HepG2 (cell line): ENCODE results near the gene JAM2. TPM values are rescaled to one million over a fixed set of nuclear protein-coding genes. Genes with fewer than 3 reads are reported as not detected.

Experiments
- ATF6 ChIP-seq: sonication (generic); formaldehyde crosslinking; conservative IDR thresholded peaks from 2 replicates; pipeline ENCODE4 v1.4.0; 2020; ENCODE audit warnings: missing genetic modification reagents
- CAMTA2 ChIP-seq: sonication (generic); formaldehyde crosslinking; IDR thresholded peaks from 2 replicates; pipeline ENCODE4 v1.4.0; 2020; ENCODE audit warnings: mild to moderate bottlenecking, missing genetic modification reagents, borderline replicate concordance
- GPN1 ChIP-seq: sonication (generic); formaldehyde crosslinking; IDR thresholded peaks from 2 replicates; pipeline ENCODE4 v1.5.1; 2020; ENCODE audit warnings: missing genetic modification reagents, borderline replicate concordance
- HMGXB3 ChIP-seq: sonication (generic); formaldehyde crosslinking; IDR thresholded peaks from 2 replicates; pipeline ENCODE4 v1.4.0; 2020; ENCODE audit warnings: missing genetic modification reagents, borderline replicate concordance
- JDP2 ChIP-seq: sonication (generic); formaldehyde crosslinking; IDR thresholded peaks from 2 replicates; pipeline ENCODE4 v1.8.1; 2022; ENCODE audit warnings: missing genetic modification reagents, borderline replicate concordance
- JUN ChIP-seq: sonication (generic); formaldehyde crosslinking; IDR thresholded peaks from 2 replicates; pipeline ENCODE4 v1.4.0; 2020; ENCODE audit warnings: mild to moderate bottlenecking, missing genetic modification reagents
- KDM5B ChIP-seq: sonication (generic); formaldehyde crosslinking; IDR thresholded peaks from 2 replicates; pipeline ENCODE4 v1.4.0; 2020; ENCODE audit warnings: missing genetic modification reagents, mild to moderate bottlenecking, borderline replicate concordance
- POGZ ChIP-seq: sonication (generic); formaldehyde crosslinking; IDR thresholded peaks from 2 replicates; pipeline ENCODE4 v1.4.0; 2020; ENCODE audit warnings: mild to moderate bottlenecking, missing genetic modification reagents
- SP140L ChIP-seq: sonication (generic); formaldehyde crosslinking; IDR thresholded peaks from 2 replicates; pipeline ENCODE4 v1.4.0; 2020; ENCODE audit warnings: missing genetic modification reagents, borderline replicate concordance
- ZBTB2 ChIP-seq: sonication (generic); formaldehyde crosslinking; IDR thresholded peaks from 2 replicates; pipeline ENCODE4 v1.8.0; 2022; ENCODE audit warnings: low read depth, missing genetic modification reagents
- ZBTB7B ChIP-seq: sonication (generic); formaldehyde crosslinking; IDR thresholded peaks from 2 replicates; pipeline ENCODE4 v1.4.0; 2020; ENCODE audit warnings: missing genetic modification reagents
- ZFP41 ChIP-seq: sonication (generic); formaldehyde crosslinking; IDR thresholded peaks from 2 replicates; pipeline ENCODE4 v1.4.0; 2020; ENCODE audit warnings: mild to moderate bottlenecking, missing genetic modification reagents, borderline replicate concordance
- ZNF121 ChIP-seq: sonication (generic); formaldehyde crosslinking; IDR thresholded peaks from 2 replicates; pipeline ENCODE4 v1.5.0; 2020; ENCODE audit warnings: mild to moderate bottlenecking, missing genetic modification reagents
- ZNF333 ChIP-seq: sonication (generic); formaldehyde crosslinking; IDR thresholded peaks from 2 replicates; pipeline ENCODE4 v1.4.0; 2020; ENCODE audit warnings: mild to moderate bottlenecking, missing genetic modification reagents, borderline replicate concordance
- ZNF629 ChIP-seq: sonication (generic); formaldehyde crosslinking; conservative IDR thresholded peaks from 2 replicates; pipeline ENCODE4 v1.5.0; 2020; ENCODE audit warnings: missing genetic modification reagents
- ZNF75D ChIP-seq: sonication (generic); formaldehyde crosslinking; IDR thresholded peaks from 2 replicates; pipeline ENCODE4 v1.8.1; 2023; ENCODE audit warnings: missing genetic modification reagents, mild to moderate bottlenecking, borderline replicate concordance
- ZSCAN29 ChIP-seq: sonication (generic); formaldehyde crosslinking; conservative IDR thresholded peaks from 2 replicates; pipeline ENCODE4 v1.4.0; 2020; ENCODE audit warnings: mild to moderate bottlenecking, missing genetic modification reagents
- ZSCAN5A ChIP-seq: sonication (generic); formaldehyde crosslinking; IDR thresholded peaks from 2 replicates; pipeline ENCODE4 v1.8.0; 2022; ENCODE audit warnings: mild to moderate bottlenecking, missing genetic modification reagents, borderline replicate concordance
- polyA plus RNA-seq, 8 experiments: library from polyadenylated mRNA; depleted of rRNA in 3 of 8; stranded (reverse) in 7 of 8; unstranded in 1 of 8; fragments of >200 nt; fragmentation: Illumina TruSeq in 4 of 8; extraction: Trizol in 4 of 8; gene quantifications; 2 replicates each; pipeline versions ENCODE4 v1.2.1 to v1.2.3, GENCODE V29; 2011 to 2016; ENCODE audit warnings: low read depth in 4 of 8, missing spikeins in 1 of 8, mixed read lengths in 1 of 8; ENCODE audit not compliant: insufficient read depth in 1 of 8
- total RNA-seq, 5 experiments: library from RNA; depleted of rRNA; stranded (reverse); fragments of >200 nt; fragmentation: Illumina TruSeq; extraction: Trizol; gene quantifications; 2 replicates each; pipeline ENCODE4 v1.2.3, GENCODE V29; 2016; ENCODE audit warnings: low read depth in 1 of 5

The JAM2 gene
- total and polyA plus RNA-seq, 2 of the 13 experiments (the other 11 are each of a cell fraction or from before 2014, with no cell fraction given), result 0.07 TPM; not detected in 1

DNA sequence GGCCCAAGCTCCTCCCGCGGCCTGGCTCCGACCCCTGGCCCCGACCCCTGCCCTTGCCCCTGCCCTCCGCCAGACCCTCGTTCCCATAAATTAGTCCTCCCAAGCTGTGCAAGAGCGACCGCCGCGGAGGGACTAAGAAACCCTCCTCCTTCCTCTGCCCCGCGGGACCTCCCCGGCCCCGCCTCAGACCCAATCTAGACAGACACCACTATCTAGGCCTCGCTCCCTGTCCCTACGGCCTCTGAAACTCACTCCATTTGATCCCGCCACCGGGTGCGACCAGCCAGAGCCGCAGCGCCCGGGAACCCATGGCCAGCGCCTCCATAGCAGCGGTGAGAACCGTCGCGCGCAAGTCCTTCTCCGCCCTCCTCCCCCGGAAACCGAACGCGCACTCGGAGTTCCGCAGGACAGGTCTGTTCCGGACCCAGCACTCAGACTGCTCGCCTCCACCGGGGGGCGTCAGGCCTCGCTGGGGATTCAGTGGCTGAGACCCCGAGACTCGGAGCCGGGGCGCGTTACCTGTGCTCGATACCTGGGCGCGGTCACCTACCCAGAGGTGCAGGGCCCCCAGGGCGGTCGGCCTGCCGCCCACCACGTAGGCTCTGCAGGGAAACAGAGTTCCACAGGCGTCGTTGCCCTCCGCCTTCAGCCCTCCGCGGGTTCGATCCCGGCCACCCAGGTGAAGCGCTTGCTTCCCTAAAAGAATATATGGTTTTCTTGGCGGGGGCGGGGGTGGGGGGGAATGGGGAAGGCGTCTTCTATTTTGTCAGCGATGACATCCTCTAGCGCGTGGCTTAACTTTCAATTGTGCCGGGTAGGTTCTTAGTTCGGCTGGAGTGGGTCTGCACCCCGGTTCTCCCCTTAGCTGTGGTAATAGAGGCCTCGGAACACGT lies 31.7 kb upstream of the JAM2 start, which contains the start of gene MRPL39 (continued):
- TF ChIP-seq ZFP41 (peak; percentile 83; the same call in 1 of the 2 replicates), POGZ (CRISPR knock-in tag) (peak; percentile 99), HMGXB3 (CRISPR knock-in tag) (peak; percentile 78), ZNF333 (CRISPR knock-in tag) (peak; percentile 58; the same call in 1 of the 2 replicates), ZNF629 (CRISPR knock-in tag) (0 out of 2 replicates have a peak, but pooled peaks have one; percentile 46), ZBTB2 (CRISPR knock-in tag) (peak; percentile 66; the same call in 1 of the 2 replicates), SP140L (CRISPR knock-in tag) (peak; percentile 85; the same call in 1 of the 2 replicates), ZBTB7B (CRISPR knock-in tag) (no peak), KDM5B (CRISPR knock-in tag) (peak; percentile 90; the same call in 1 of the 2 replicates), GPN1 (0 out of 2 replicates have a peak, but pooled peaks have one; percentile 76), ZNF121 (CRISPR knock-in tag) (no peak), ATF6 (no peak), ZSCAN29 (CRISPR knock-in tag) (no peak), ZNF75D (no peak), JUN (CRISPR knock-in tag) (no peak), JDP2 (CRISPR knock-in tag) (no peak), CAMTA2 (CRISPR knock-in tag) (peak; percentile 56; the same call in 1 of the 2 replicates), ZSCAN5A (CRISPR knock-in tag) (no peak)
